Measurements from ENCODE around the gene OR2C3. TPM values are rescaled to one million over a fixed set of nuclear protein-coding genes. Genes with fewer than 3 reads are reported as not detected.

The OR2C3 gene
- not detected in 2 replicates for total RNA-seq

DNA sequence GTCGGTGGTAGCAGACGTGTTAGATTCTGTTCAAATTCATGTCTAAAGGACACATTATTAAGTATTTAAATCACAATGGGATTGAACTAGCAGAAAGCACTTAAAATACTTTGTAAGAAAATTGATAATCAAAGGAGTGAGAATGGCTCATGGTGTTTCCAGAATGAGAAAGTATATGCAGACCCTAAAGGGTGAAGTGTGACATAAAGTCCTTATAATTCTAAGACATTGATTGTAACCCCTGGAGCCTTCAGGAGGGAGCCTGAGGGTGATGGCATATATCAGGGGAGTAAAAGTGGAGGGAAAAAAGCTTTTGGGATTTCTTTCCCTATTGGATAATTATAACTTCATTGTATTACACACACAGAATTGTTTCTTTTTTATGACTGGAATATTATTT, at the start of gene OR2C3:
Gene OR2C3 (minus strand): TSS at position 101 of the 400 bp plus-strand sequence. CDS start 3,929 bp downstream, outside the sequence.

DNA sequence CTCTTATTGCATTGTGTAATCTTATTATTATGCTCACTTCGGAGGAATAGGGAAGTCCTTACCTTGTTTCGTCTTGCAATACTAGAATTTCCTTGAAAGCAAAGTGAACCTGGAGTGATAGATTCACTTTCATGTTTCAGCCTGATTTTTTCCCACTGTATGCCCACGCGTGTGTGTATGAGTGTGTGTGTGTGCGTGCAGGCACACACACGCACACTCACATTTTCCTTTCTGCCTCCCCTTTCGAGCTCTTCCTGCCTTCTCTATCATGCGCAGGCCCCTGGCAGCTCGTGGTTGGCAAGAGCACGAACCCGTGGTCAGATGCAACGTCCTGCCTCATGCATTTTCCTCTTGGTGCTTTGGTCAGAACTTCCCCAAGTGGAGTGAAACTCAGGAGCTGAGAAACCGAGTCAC, 12.5 kb upstream of the OR2C3 start, which contains the start of gene GCSAML:
Gene GCSAML (plus strand): TSS at position 366 of the 414 bp plus-strand sequence. CDS start 58 bp downstream, outside the sequence.

Other genes with a start within 250 kb of the OR2C3 start
- 17.8 and 20.1 TPM in 2 replicates for gene ZNF496, start 204.6 kb downstream of the OR2C3 start, total RNA-seq
- 0.62 and 1.7 TPM in 2 replicates for gene NLRP3, start 120.3 kb downstream of the OR2C3 start, total RNA-seq
- not detected in 2 replicates for gene OR2B11, start 78.3 kb downstream of the OR2C3 start, total RNA-seq
- under 0.01 TPM in 1 of 2 replicates, not detected in the other for gene GCSAML, start 12.7 kb upstream of the OR2C3 start, total RNA-seq
- gene OR2G2, start 51.9 kb upstream of the OR2C3 start, total RNA-seq: not detected in 2 replicates
- not detected in 2 replicates for gene OR2G3, start 69.1 kb upstream of the OR2C3 start, total RNA-seq
- not detected in 2 replicates for gene OR13G1, start 143.3 kb upstream of the OR2C3 start, total RNA-seq
- not detected in 2 replicates for gene OR6F1, start 180.2 kb upstream of the OR2C3 start, total RNA-seq
- not detected in 2 replicates for gene OR14K1, start 202.2 kb upstream of the OR2C3 start, total RNA-seq
- gene OR14A2, start 211.7 kb upstream of the OR2C3 start, total RNA-seq: not detected in 2 replicates
- gene OR1C1, start 224.1 kb upstream of the OR2C3 start, total RNA-seq: not detected in 2 replicates